ENCODE results near the gene FBXO45.

- TF ChIP-seq CTCF (IDR thresholded peaks at IDR 0.05): no peak
- no peak for TF ChIP-seq POLR2A (IDR thresholded peaks at IDR 0.05)
Measured at GRCh38 chr3:196585044-196585757, 16.7 kb downstream of the FBXO45 start.
